H1 (cell line): ENCODE results near the gene TNP1. TPM values are rescaled to one million over a fixed set of nuclear protein-coding genes. Genes with fewer than 3 reads are reported as not detected.

Experiments used
- CTCF ChIA-PET: fragments of 300-600 bp; sonication (Branson Sonifier 250); formaldehyde crosslinking; loops from one replicate; lab custom pipeline; 2021; ENCODE audit not compliant: partially characterized antibody; lab: Charles Lee
- POLR2A ChIA-PET: fragments of 300-600 bp; sonication (Branson Sonifier 250); formaldehyde crosslinking; loops from one replicate; lab custom pipeline; 2021; ENCODE audit warnings: inconsistent platforms; ENCODE audit not compliant: partially characterized antibody; lab: Charles Lee
- DNase-seq, 2 experiments: peaks; one replicate each; pipeline versions ENCODE4 v3.0.0 to v3.0.0-alpha.2; 2010 to 2022; ENCODE audit warnings: low spot score in 2 of 2, low read depth in 1 of 2, mixed read lengths in 1 of 2
- FAIRE-seq: peaks from 2 replicates; lab custom pipeline; 2011; peaks lifted over from hg19 to GRCh38; lab: Jason Lieb, UNC
- H2AFZ ChIP-seq: 2 replicates; pipeline ENCODE4 v1.8.1; 2012; ENCODE audit warnings: low read length, inconsistent platforms
- H2AK5ac ChIP-seq: 2 replicates; pipeline ENCODE4 v1.6.1; 2013; ENCODE audit warnings: low read depth, low read length
- H2BK120ac ChIP-seq: replicated peaks from 2 replicates; pipeline ENCODE3; 2013; ENCODE audit warnings: low read depth, low read length, inconsistent platforms
- H2BK12ac ChIP-seq: 2 replicates; pipeline ENCODE4 v1.6.1; 2013; ENCODE audit warnings: low read depth, low read length
- H2BK15ac ChIP-seq: 2 replicates; pipeline ENCODE4 v1.6.1; 2013; ENCODE audit warnings: low read length
- H2BK20ac ChIP-seq: 2 replicates; pipeline ENCODE4 v1.6.1; 2013; ENCODE audit warnings: low read length
- H2BK5ac ChIP-seq: 2 replicates; pipeline ENCODE4 v1.6.1; 2013; ENCODE audit warnings: low read depth, low read length
- H3K14ac ChIP-seq: 2 replicates; pipeline ENCODE4 v1.6.1; 2013; ENCODE audit warnings: inconsistent platforms; ENCODE audit not compliant: insufficient read length
- H3K18ac ChIP-seq: 2 replicates; pipeline ENCODE4 v1.6.1; 2013; ENCODE audit warnings: low read length; ENCODE audit errors: extremely low read depth
- H3K23ac ChIP-seq: 2 replicates; pipeline ENCODE4 v1.6.1; 2013; ENCODE audit warnings: inconsistent platforms; ENCODE audit not compliant: insufficient read length
- H3K23me2 ChIP-seq: 2 replicates; pipeline ENCODE4 v1.6.1; 2013; ENCODE audit warnings: low read depth, low read length
- H3K27ac ChIP-seq: 2 replicates; pipeline ENCODE4 v1.6.1; 2011; ENCODE audit warnings: low read depth, low read length, inconsistent platforms
- H3K27me3 ChIP-seq, 4 experiments: replicated peaks in 1 of 4; 1 replicate in 1 of 4; 2 replicates in 3 of 4; pipeline versions ENCODE4 v1.6.1 to v1.8.1; 2011 to 2013; ENCODE audit warnings: low read length in 3 of 4, mild to moderate bottlenecking in 3 of 4, inconsistent platforms in 2 of 4, mixed read lengths in 2 of 4, moderate library complexity in 1 of 4; ENCODE audit not compliant: control insufficient read depth in 3 of 4, insufficient read depth in 3 of 4; ENCODE audit errors: extremely low read depth in 1 of 4
- H3K36me3 ChIP-seq, 4 experiments: 2 replicates each; pipeline versions ENCODE4 v1.6.1 to v1.8.1; 2011 to 2013; ENCODE audit warnings: mild to moderate bottlenecking in 4 of 4, low read length in 3 of 4, moderate library complexity in 2 of 4, control low read depth in 1 of 4, inconsistent platforms in 1 of 4; ENCODE audit not compliant: insufficient read depth in 4 of 4, control insufficient read depth in 2 of 4
- H3K4ac ChIP-seq: replicated peaks from 2 replicates; pipeline ENCODE3; 2013; ENCODE audit warnings: low read length, low read depth, mixed read lengths, inconsistent platforms; ENCODE audit not compliant: insufficient read length
- H3K4me1 ChIP-seq, 4 experiments: replicated peaks in 1 of 4; 1 replicate in 1 of 4; 2 replicates in 3 of 4; pipeline versions ENCODE4 v1.6.1 to v1.8.1; 2011 to 2013; ENCODE audit warnings: low read length in 3 of 4, inconsistent platforms in 2 of 4, mixed read lengths in 1 of 4; ENCODE audit not compliant: insufficient read depth in 4 of 4, control insufficient read depth in 3 of 4
- H3K4me2 ChIP-seq, 2 experiments: 2 replicates each; pipeline versions ENCODE4 v1.6.1 to v1.8.1; 2011 to 2013; ENCODE audit warnings: low read depth in 2 of 2, low read length in 2 of 2, control low read depth in 1 of 2, inconsistent platforms in 1 of 2, mild to moderate bottlenecking in 1 of 2; ENCODE audit not compliant: insufficient read depth in 1 of 2
- H3K4me3 ChIP-seq, 4 experiments: fragments of 200-600, 300-600 bp in 1 of 4; sonication (generic), shearing (Covaris generic), sonication (Bioruptor Twin) in 1 of 4; 2 replicates each; pipeline versions ENCODE4 v1.5.1 to v1.8.1; 2011 to 2016; ENCODE audit warnings: low read length in 4 of 4, low read depth in 3 of 4, control low read depth in 2 of 4, inconsistent platforms in 2 of 4, mild to moderate bottlenecking in 2 of 4, mixed read lengths in 1 of 4, moderate library complexity in 1 of 4; ENCODE audit not compliant: insufficient read depth in 2 of 4; ENCODE audit errors: extremely low read depth in 1 of 4
- H3K56ac ChIP-seq: replicated peaks from 2 replicates; pipeline ENCODE3; 2013; ENCODE audit warnings: low read depth, mild to moderate bottlenecking, mixed read lengths, low read length, inconsistent platforms; ENCODE audit not compliant: insufficient read length
- H3K79me1 ChIP-seq: 2 replicates; pipeline ENCODE4 v1.6.1; 2013; ENCODE audit warnings: low read depth, low read length, control low read depth
- H3K79me2 ChIP-seq, 2 experiments: 2 replicates each; pipeline versions ENCODE4 v1.6.1 to v1.8.1; 2012 to 2013; ENCODE audit warnings: low read length in 2 of 2, mild to moderate bottlenecking in 2 of 2, inconsistent platforms in 1 of 2; ENCODE audit not compliant: insufficient read depth in 2 of 2, control insufficient read depth in 1 of 2
- H3K9ac ChIP-seq, 4 experiments: replicated peaks in 1 of 4; 1 replicate in 1 of 4; 2 replicates in 3 of 4; pipeline versions ENCODE4 v1.6.1 to v1.8.1; 2011 to 2013; ENCODE audit warnings: low read depth in 3 of 4, low read length in 3 of 4, control low read depth in 2 of 4, mild to moderate bottlenecking in 2 of 4, moderate library complexity in 2 of 4, inconsistent platforms in 1 of 4; ENCODE audit errors: extremely low read depth in 1 of 4
- H3K9me3 ChIP-seq, 2 experiments: 2 replicates each; pipeline versions ENCODE4 v1.6.1 to v1.8.1; 2012 to 2013; ENCODE audit warnings: mild to moderate bottlenecking in 2 of 2, moderate library complexity in 2 of 2, control low read depth in 1 of 2, inconsistent platforms in 1 of 2, low read depth in 1 of 2, low read length in 1 of 2, mixed read lengths in 1 of 2; ENCODE audit not compliant: insufficient read depth in 2 of 2
- H4K20me1 ChIP-seq, 2 experiments: replicated peaks in 1 of 2; 2 replicates each; pipeline versions ENCODE3 to v1.8.1; 2011 to 2013; ENCODE audit warnings: inconsistent platforms in 2 of 2, low read length in 2 of 2, mild to moderate bottlenecking in 1 of 2; ENCODE audit not compliant: insufficient read depth in 2 of 2, control insufficient read depth in 1 of 2
- H4K5ac ChIP-seq: 2 replicates; pipeline ENCODE4 v1.6.1; 2013; ENCODE audit warnings: low read length, low read depth, mixed read lengths, inconsistent platforms; ENCODE audit not compliant: insufficient read length
- H4K8ac ChIP-seq: 2 replicates; pipeline ENCODE4 v1.8.0; 2013; ENCODE audit warnings: mild to moderate bottlenecking, moderate library complexity, low read length, inconsistent platforms; ENCODE audit not compliant: insufficient read depth; ENCODE audit errors: extremely low read depth
- H4K91ac ChIP-seq: replicated peaks from 2 replicates; pipeline ENCODE3; 2013; ENCODE audit warnings: low read length, mixed read lengths, inconsistent platforms; ENCODE audit not compliant: insufficient read length
- PHF8 ChIP-seq: fragments of 200-600 bp; sonication (generic); conservative IDR thresholded peaks from 2 replicates; pipeline ENCODE4 v1.7.1; 2012; ENCODE audit warnings: low read depth, mild to moderate bottlenecking, inconsistent platforms, low read length, moderate library complexity
- WGBS, 2 experiments: shearing (Covaris generic) in 1 of 2; methylation state at CpG; one replicate each; pipeline versions ENCODE4 v1.1.6 to v1.1.7; 2013 to 2015; ENCODE audit warnings: low lambda C conversion rate in 2 of 2, mixed read lengths in 2 of 2, inconsistent platforms in 1 of 2, low coverage in 1 of 2, missing lambda C conversion rate in 1 of 2; ENCODE audit not compliant: insufficient replicate concordance in 2 of 2, insufficient coverage in 1 of 2, insufficient read length in 1 of 2; ENCODE audit errors: extremely low coverage in 1 of 2, missing lambda C conversion rate in 1 of 2; 5-methylcytosine and 5-hydroxymethylcytosine counted together
- polyA plus RNA-seq, 7 experiments: library from polyadenylated mRNA; depleted of rRNA in 3 of 7; stranded (reverse) in 5 of 7; unstranded in 2 of 7; fragments of >200 nt in 5 of 7; fragments of 200-250 nt in 2 of 7; gene quantifications; 1 replicate in 5 of 7; 2 replicates in 1 of 7; 4 replicates in 1 of 7; pipeline versions ENCODE4 v1.2.1 to v1.2.3, GENCODE V29; 2011 to 2013; ENCODE audit warnings: missing spikeins in 2 of 7, mixed read lengths in 2 of 7
- total RNA-seq: library from RNA; stranded (reverse); fragmentation: NEBNext Ultra II Directional; extraction: Animal tissue kit (Norgen Biotek cat#: 25700); gene quantifications from 2 replicates; pipeline ENCODE4 v1.2.1, GENCODE V29; 2021

The TNP1 gene
- total and polyA plus RNA-seq, 2 of the 8 experiments (the other 6 are each of a cell fraction or from before 2014, with no cell fraction given) = not detected

GRCh38 chr2:216857131-216857550, 2.7 kb downstream of the TNP1 start:
- Histone ChIP-seq H3K4ac (no peak overlapping the region), H3K27me3 (no peaks in the 10 kb centered on the region), H2BK5ac (no peak overlapping the region), H2BK15ac (no peak overlapping the region), H2BK120ac (no peak overlapping the region), H2AK5ac (no peak overlapping the region)
- TF ChIP-seq PHF8 = no peak
- TF ChIP-seq, all 59 proteins: peak for 0
- Histone ChIP-seq H3K23me2 (no peaks in the 10 kb centered on the region), H3K9ac (no peak overlapping the region), H3K23ac (no peak overlapping the region), H4K20me1 (no peaks in the 10 kb centered on the region), H4K8ac (no peak overlapping the region), H2BK12ac (no peak overlapping the region), H3K36me3 (no peaks in the 10 kb centered on the region), H3K4me1 (peaks cover 0 to 2% (median 0%) of the 10 kb centered on the region in 4 experiments; a peak in 1 of 7 replicates), H3K79me1 (no peaks in the 10 kb centered on the region), H2AFZ (no peak overlapping the region), H3K4me3 (no peak overlapping the region), H3K79me2 (no peaks in the 10 kb centered on the region), H3K18ac (no peak overlapping the region), H4K91ac (no peak overlapping the region), H4K5ac (no peak overlapping the region), H3K14ac (no peak overlapping the region), H3K27ac (no peak overlapping the region), H3K56ac (no peak overlapping the region), H3K4me2 (no peak overlapping the region), H3K9me3 (no peaks in the 10 kb centered on the region), H2BK20ac (no peak overlapping the region)
- ChIA-PET CTCF (interaction anchor here (0.7 kb wide), 1 partner anchor 31 kb away, joined by 3 read pairs; no protein-coding TSS in a partner anchor), POLR2A (no interaction called here)
- no peak for DNase-seq
- 90% methylated on average over 3 of the region's 3 CpGs; no CpG with 5 or more reads in 1 of the 2 experiments for WGBS, 2 experiments
- no peak for FAIRE-seq
